B cell (primary cell): ENCODE measurements around the gene RTN4RL1. TPM values are rescaled to one million over a fixed set of nuclear protein-coding genes. Genes with fewer than 3 reads are reported as not detected.

Experiments used
- ATAC-seq: fragments of 200-7000 bp; cut with Tn5 transposase; one replicate; pipeline ENCODE4 v1.10.0; 2021; ENCODE audit warnings: low read depth, mild to moderate bottlenecking, moderate number of reproducible peaks, moderate library complexity
- CTCF ChIA-PET: fragments of 350-600 bp; sonication (Branson Sonifier 250); formaldehyde crosslinking; loops from one replicate; lab custom pipeline; 2021; ENCODE audit warnings: antibody characterized with exemption, inconsistent platforms; lab: Charles Lee
- POLR2A ChIA-PET: fragments of 350-600 bp; sonication (Branson Sonifier 250); formaldehyde crosslinking; loops from one replicate; lab custom pipeline; 2021; ENCODE audit warnings: antibody characterized with exemption; lab: Charles Lee
- DNase-seq: peaks from one replicate; pipeline ENCODE4 v3.0.0; 2013
- H2AFZ ChIP-seq: 2 replicates; pipeline ENCODE4 v1.6.1; 2012; ENCODE audit warnings: mild to moderate bottlenecking, low read depth, low read length; ENCODE audit not compliant: insufficient read depth, poor library complexity, severe bottlenecking
- H3K27ac ChIP-seq, 2 donors: 1 replicate in 1 of 2; 2 replicates in 1 of 2; pipeline ENCODE4 v1.5.1; 2012 to 2013; ENCODE audit warnings: low read length in 2 of 2, mild to moderate bottlenecking in 2 of 2, moderate library complexity in 1 of 2
- H3K27me3 ChIP-seq, 4 experiments: fragments of 200-600 bp in 1 of 4; sonication (generic) in 1 of 4; replicated peaks in 1 of 4; 1 replicate in 2 of 4; 2 replicates in 2 of 4; pipeline versions ENCODE4 v1.6.1 to v1.7.0; 2013 to 2016; ENCODE audit warnings: low read length in 3 of 4, mild to moderate bottlenecking in 2 of 4, mixed read lengths in 1 of 4, moderate library complexity in 1 of 4; ENCODE audit not compliant: insufficient read depth in 4 of 4, control insufficient read depth in 3 of 4; ENCODE audit errors: control extremely low read depth in 1 of 4
- H3K36me3 ChIP-seq, 2 experiments: replicated peaks in 1 of 2; 1 replicate in 1 of 2; 2 replicates in 1 of 2; pipeline versions ENCODE4 v1.6.1 to v1.7.1; 2013; ENCODE audit warnings: low read length in 1 of 2; ENCODE audit not compliant: insufficient read depth in 2 of 2, control insufficient read depth in 1 of 2; ENCODE audit errors: control extremely low read depth in 1 of 2, extremely low read depth in 1 of 2
- H3K4me1 ChIP-seq, 2 donors: fragments of 200-600 bp in 1 of 2; sonication (generic) in 1 of 2; 1 replicate in 1 of 2; 2 replicates in 1 of 2; pipeline versions ENCODE4 v1.5.1 to v1.6.1; 2013 to 2017; ENCODE audit warnings: low read length in 2 of 2; ENCODE audit not compliant: control insufficient read depth in 2 of 2, insufficient read depth in 2 of 2
- H3K4me2 ChIP-seq: replicated peaks from 2 replicates; pipeline ENCODE3; 2012; ENCODE audit warnings: mild to moderate bottlenecking, low read depth, low read length; ENCODE audit not compliant: poor library complexity, severe bottlenecking
- H3K4me3 ChIP-seq, 5 experiments: fragments of 200-600 bp in 1 of 5; sonication (generic) in 1 of 5; 1 replicate in 3 of 5; 2 replicates in 2 of 5; pipeline versions ENCODE4 v1.5.1 to v1.7.0; 2011 to 2016; ENCODE audit warnings: low read length in 4 of 5, mild to moderate bottlenecking in 4 of 5, low read depth in 2 of 5, control low read depth in 1 of 5, moderate library complexity in 1 of 5; ENCODE audit not compliant: insufficient read depth in 1 of 5; ENCODE audit errors: control extremely low read depth in 1 of 5, extremely low read depth in 1 of 5
- H3K79me2 ChIP-seq: fragments of 200-600 bp; sonication (generic); one replicate; pipeline ENCODE4 v1.6.0; 2016; ENCODE audit warnings: low read length; ENCODE audit not compliant: control insufficient read depth, insufficient read depth
- H3K9ac ChIP-seq: fragments of 200-600 bp; sonication (generic); 2 replicates; pipeline ENCODE4 v1.6.1; 2017; ENCODE audit warnings: mild to moderate bottlenecking, low read length, moderate library complexity
- H3K9me3 ChIP-seq, 3 donors: one replicate each; pipeline versions ENCODE4 v1.6.1 to v1.7.1; 2013; ENCODE audit warnings: low read length in 2 of 3; ENCODE audit not compliant: control insufficient read depth in 2 of 3, insufficient read depth in 1 of 3; ENCODE audit errors: control extremely low read depth in 1 of 3
- H4K20me1 ChIP-seq: 2 replicates; pipeline ENCODE4 v1.6.0; 2012; ENCODE audit warnings: mild to moderate bottlenecking, low read length; ENCODE audit not compliant: insufficient read depth, control insufficient read depth, poor library complexity, severe bottlenecking
- H3K27ac Mint-ChIP-seq: one replicate; pipeline ENCODE4 v1.8.0; 2021; ENCODE audit warnings: mixed read lengths
- H3K27me3 Mint-ChIP-seq: one replicate; pipeline ENCODE4 v1.8.0; 2021; ENCODE audit warnings: mixed read lengths
- H3K4me1 Mint-ChIP-seq: one replicate; pipeline ENCODE4 v1.8.0; 2021; ENCODE audit warnings: mixed read lengths
- H3K4me3 Mint-ChIP-seq: one replicate; pipeline ENCODE4 v1.8.0; 2021; ENCODE audit warnings: mixed read lengths
- H3K9me3 Mint-ChIP-seq: one replicate; pipeline ENCODE4 v1.8.0; 2022; ENCODE audit warnings: mixed read lengths; ENCODE audit not compliant: insufficient read depth
- EZH2 ChIP-seq: IDR thresholded peaks from 2 replicates; pipeline ENCODE4 v1.6.1; 2012; ENCODE audit warnings: borderline replicate concordance, low read depth, mild to moderate bottlenecking, moderate library complexity, low read length; ENCODE audit not compliant: insufficient read depth, poor library complexity, severe bottlenecking
- WGBS: methylation state at CpG from one replicate; pipeline ENCODE4 v1.1.5; 2013; ENCODE audit warnings: missing lambda C conversion rate; ENCODE audit not compliant: insufficient coverage; 5-methylcytosine and 5-hydroxymethylcytosine counted together
- intact Hi-C: fragments of 100-400 bp; cut with micrococcal nuclease; formaldehyde crosslinking; loops from one replicate; pipeline ENCODE4 v1.10.0; 2022
- polyA plus RNA-seq: library from polyadenylated mRNA; depleted of rRNA; stranded (reverse); fragments of >200 nt; gene quantifications from 2 replicates; pipeline ENCODE4 v1.2.3, GENCODE V29; 2012
- total RNA-seq, 2 donors: library from RNA; stranded (reverse); fragments of 120-200 nt in 1 of 2; gene quantifications; 1 replicate in 1 of 2; 2 replicates in 1 of 2; pipeline versions ENCODE4 v1.2.3 to v1.2.4, GENCODE V29; 2013 to 2022
- TF ChIP-seq, protein P1 (sequence below): fragments of 200-600 bp; IDR thresholded peaks from one replicate; pipeline ENCODE4 v1.8.0; 2022; ENCODE audit warnings: antibody characterized with exemption, mild to moderate bottlenecking

Gene RTN4RL1
- total and polyA plus RNA-seq, 2 donors (not counting 1 experiment from before 2014, with no cell fraction given): 0.03 to 0.07 TPM

DNA sequence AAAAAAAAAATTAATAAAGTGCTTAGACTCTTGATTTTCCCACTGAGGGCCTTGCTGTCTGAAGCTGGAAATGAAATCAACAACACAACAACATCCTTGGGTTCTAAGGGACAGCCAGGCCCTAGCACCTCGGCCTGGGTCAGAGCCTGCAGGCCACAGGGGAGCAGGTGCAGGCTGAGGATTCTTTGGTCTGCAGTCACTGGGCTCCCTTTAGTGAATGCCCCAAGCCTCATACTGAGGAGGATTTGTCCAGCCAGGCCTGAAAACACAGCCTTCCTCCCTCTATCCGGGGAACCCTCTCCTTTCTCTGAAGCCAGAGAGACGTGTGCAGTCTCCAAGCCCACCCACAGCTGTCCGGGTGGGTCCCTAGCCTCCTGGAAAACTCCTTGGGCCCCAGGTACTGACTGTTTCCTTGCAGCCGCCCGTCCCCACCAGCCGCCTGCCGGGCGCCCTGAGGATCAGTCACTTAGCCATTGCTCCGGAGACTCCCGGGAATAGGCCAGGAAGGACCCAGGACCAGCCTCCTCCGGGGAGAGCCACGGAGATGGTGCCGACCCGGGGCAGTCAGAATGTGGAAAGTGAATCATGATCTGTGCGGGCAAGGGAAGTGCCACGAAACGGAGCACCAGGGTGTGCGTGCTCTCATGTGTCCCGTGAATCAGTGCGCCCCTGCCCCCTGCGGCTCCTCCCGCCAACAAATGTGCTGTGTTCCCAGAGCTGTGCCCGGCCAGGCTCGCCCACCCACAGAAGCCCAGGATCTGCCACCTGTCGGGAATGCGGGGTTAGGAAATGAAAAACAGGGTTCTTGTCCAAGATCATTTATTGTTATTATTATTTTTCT, 91.0 kb downstream of the RTN4RL1 start:
- CTCF ChIA-PET: interaction anchor here (0.6 kb wide), 1 partner anchor 551 kb away, joined by 3 read pairs; no protein-coding TSS in a partner anchor

More for the DNA sequence above, 91.0 kb downstream of the RTN4RL1 start:
- H3K27ac ChIP-seq: no peak overlapping the region
- POLR2A ChIA-PET: no interaction called here
- TF ChIP-seq, protein P1, sequence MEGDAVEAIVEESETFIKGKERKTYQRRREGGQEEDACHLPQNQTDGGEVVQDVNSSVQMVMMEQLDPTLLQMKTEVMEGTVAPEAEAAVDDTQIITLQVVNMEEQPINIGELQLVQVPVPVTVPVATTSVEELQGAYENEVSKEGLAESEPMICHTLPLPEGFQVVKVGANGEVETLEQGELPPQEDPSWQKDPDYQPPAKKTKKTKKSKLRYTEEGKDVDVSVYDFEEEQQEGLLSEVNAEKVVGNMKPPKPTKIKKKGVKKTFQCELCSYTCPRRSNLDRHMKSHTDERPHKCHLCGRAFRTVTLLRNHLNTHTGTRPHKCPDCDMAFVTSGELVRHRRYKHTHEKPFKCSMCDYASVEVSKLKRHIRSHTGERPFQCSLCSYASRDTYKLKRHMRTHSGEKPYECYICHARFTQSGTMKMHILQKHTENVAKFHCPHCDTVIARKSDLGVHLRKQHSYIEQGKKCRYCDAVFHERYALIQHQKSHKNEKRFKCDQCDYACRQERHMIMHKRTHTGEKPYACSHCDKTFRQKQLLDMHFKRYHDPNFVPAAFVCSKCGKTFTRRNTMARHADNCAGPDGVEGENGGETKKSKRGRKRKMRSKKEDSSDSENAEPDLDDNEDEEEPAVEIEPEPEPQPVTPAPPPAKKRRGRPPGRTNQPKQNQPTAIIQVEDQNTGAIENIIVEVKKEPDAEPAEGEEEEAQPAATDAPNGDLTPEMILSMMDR: no peak
- no peak for TF ChIP-seq EZH2
- H3K9ac ChIP-seq: no peak overlapping the region
- no peaks in the 10 kb centered on the region for H4K20me1 ChIP-seq
- no peaks in the 10 kb centered on the region for H3K4me1 ChIP-seq
- Mint-ChIP-seq H3K27me3 (peaks cover 5% of the 10 kb centered on the region), H3K4me3 (no peak overlapping the region), H3K4me1 (no peaks in the 10 kb centered on the region), H3K27ac (no peak overlapping the region), H3K9me3 (no peaks in the 10 kb centered on the region)
- H3K9me3 ChIP-seq: no peaks in the 10 kb centered on the region
- H2AFZ ChIP-seq: no peak overlapping the region
- no peak overlapping the region for H3K4me2 ChIP-seq
- ATAC-seq: no peak
- peaks cover 0 to 2% (median 0%) of the 10 kb centered on the region in 4 experiments for H3K27me3 ChIP-seq
- no peaks in the 10 kb centered on the region for H3K79me2 ChIP-seq
- 94% methylated on average over 23 of the region's 27 CpGs for WGBS
- no peak for DNase-seq
- H3K4me3 ChIP-seq: no peak overlapping the region
- H3K36me3 ChIP-seq: no peaks in the 10 kb centered on the region
- intact Hi-C loops: no loop called here
